GM12892 (cell line): Measurements from ENCODE around the gene C1orf87.

Experiments
- POLR2A ChIP-seq: IDR thresholded peaks from 2 replicates; pipeline ENCODE4 v1.6.1; 2011; ENCODE audit warnings: low read depth, low read length, control low read depth
- POLR2AphosphoS5 ChIP-seq: IDR thresholded peaks from 2 replicates; pipeline ENCODE4 v1.6.1; 2011; ENCODE audit warnings: low read depth, low read length, control low read depth

DNA sequence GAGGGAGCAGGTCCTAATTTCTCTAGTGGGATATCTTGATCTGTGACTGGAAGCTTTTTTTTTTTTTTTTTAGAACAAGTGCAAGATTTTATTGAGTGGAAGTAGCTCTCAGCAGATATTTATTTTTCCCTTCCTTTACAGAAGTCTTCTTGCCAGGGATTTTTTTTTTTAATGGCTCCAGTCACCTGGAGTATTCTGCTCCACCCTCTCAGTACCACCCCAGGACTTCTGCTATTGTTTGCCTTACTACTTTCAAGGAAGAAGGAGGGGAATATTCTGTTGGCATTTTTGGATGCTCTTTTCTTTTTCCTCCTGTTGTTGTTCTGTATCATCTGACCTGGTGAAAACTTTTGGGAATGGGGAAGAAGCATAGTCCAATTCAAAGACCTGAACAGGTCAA is 123.9 kb downstream of the C1orf87 start:
- TF ChIP-seq POLR2A: no peak
- no peak for TF ChIP-seq POLR2AphosphoS5
